ENCODE results near the gene CEP131.

CEP131 gene

GRCh38 chr17:81200201-81200600, 22.6 kb downstream of the CEP131 start:
- DNase-seq (ENCODE audit: low read depth in 2 of 2): no peak

- DNase-seq (ENCODE audit: low read depth in 2 of 2): no peak
Observed at GRCh38 chr17:81199482-81199830, 23.3 kb downstream of the CEP131 start.

GRCh38 chr17:81198826-81199481, 23.8 kb downstream of the CEP131 start:
- DNase-seq (ENCODE audit: low read depth in 2 of 2): no peak

- no peak for DNase-seq (ENCODE audit: low read depth in 2 of 2)
Observed at GRCh38 chr17:81197831-81198490, 24.8 kb downstream of the CEP131 start.

- no peak for DNase-seq (ENCODE audit: low read depth in 2 of 2)
Observed at GRCh38 chr17:81197409-81197795, 25.4 kb downstream of the CEP131 start.

- no peak for DNase-seq (ENCODE audit: low read depth in 2 of 2)
Observed at GRCh38 chr17:81196505-81197408, 26.0 kb downstream of the CEP131 start.

GRCh38 chr17:81195941-81196495, 26.7 kb downstream of the CEP131 start:
- DNase-seq (ENCODE audit: low read depth in 2 of 2): no peak

- no peak for DNase-seq (ENCODE audit: low read depth in 2 of 2)
Observed at GRCh38 chr17:81194941-81195901, 27.5 kb downstream of the CEP131 start.

- no peak for DNase-seq (ENCODE audit: low read depth in 2 of 2)
Observed at GRCh38 chr17:81194225-81194760, 28.5 kb downstream of the CEP131 start.

GRCh38 chr17:81193470-81194224, 29.1 kb downstream of the CEP131 start:
- DNase-seq (ENCODE audit: low read depth in 2 of 2): no peak

GRCh38 chr17:81193051-81193410, 29.7 kb downstream of the CEP131 start:
- DNase-seq (ENCODE audit: low read depth in 2 of 2): no peak

- DNase-seq (ENCODE audit: low read depth in 2 of 2): no peak
Observed at GRCh38 chr17:81192386-81193050, 30.2 kb downstream of the CEP131 start.

GRCh38 chr17:81191646-81192045, 31.1 kb downstream of the CEP131 start:
- DNase-seq (ENCODE audit: low read depth in 2 of 2): no peak

- DNase-seq (ENCODE audit: low read depth in 2 of 2): no peak
Observed at GRCh38 chr17:81191116-81191515, 31.6 kb downstream of the CEP131 start.

GRCh38 chr17:81190591-81190990, 32.2 kb downstream of the CEP131 start:
- DNase-seq (ENCODE audit: low read depth in 2 of 2): no peak

- DNase-seq (ENCODE audit: low read depth in 2 of 2): no peak
Observed at GRCh38 chr17:81189670-81190530, 32.9 kb downstream of the CEP131 start.

- DNase-seq (ENCODE audit: low read depth in 2 of 2): no peak
Observed at GRCh38 chr17:81189016-81189415, 33.7 kb downstream of the CEP131 start.

GRCh38 chr17:81188491-81188840, 34.3 kb downstream of the CEP131 start:
- DNase-seq (ENCODE audit: low read depth in 2 of 2): no peak
